Uterus (tissue), 4 donors: ENCODE data around the gene PTPN6. TPM values are rescaled to one million over a fixed set of nuclear protein-coding genes. Genes with fewer than 3 reads are reported as not detected.

Source experiments
- DNase-seq, 2 donors: peaks; one replicate each; pipeline ENCODE4 v3.0.0-alpha.2; 2019 to 2020
- H3K27ac ChIP-seq, 2 donors: fragments of 200-600 bp; sonication (generic); 1 replicate in 1 of 2; 2 replicates in 1 of 2; pipeline ENCODE4 v1.5.1; 2016 to 2018
- H3K27me3 ChIP-seq, 2 donors: fragments of 200-600 bp; sonication (generic); one replicate each; pipeline ENCODE4 v1.5.1; 2018 to 2019; ENCODE audit warnings: control low read depth in 1 of 2
- H3K36me3 ChIP-seq, 2 donors: fragments of 200-600 bp; sonication (generic); one replicate each; pipeline ENCODE4 v1.5.1; 2019; ENCODE audit warnings: control low read depth in 1 of 2
- H3K4me1 ChIP-seq, 2 donors: fragments of 200-600 bp; sonication (generic); one replicate each; pipeline ENCODE4 v1.5.1; 2018 to 2019; ENCODE audit warnings: control low read depth in 1 of 2
- H3K4me3 ChIP-seq, 2 donors: fragments of 200-600 bp; sonication (generic); 1 replicate in 1 of 2; 2 replicates in 1 of 2; pipeline ENCODE4 v1.5.1; 2018 to 2019; ENCODE audit warnings: mild to moderate bottlenecking in 1 of 2
- H3K9me3 ChIP-seq, 2 donors: fragments of 200-600 bp; sonication (generic); one replicate each; pipeline ENCODE4 v1.5.1; 2019; ENCODE audit warnings: control low read depth in 1 of 2
- POLR2A ChIP-seq, 2 donors: fragments of 450-650 bp; IDR thresholded peaks; one replicate each; pipeline ENCODE4 v1.6.1; 2016; ENCODE audit warnings: antibody characterized with exemption in 2 of 2, mild to moderate bottlenecking in 1 of 2, moderate library complexity in 1 of 2
- intact Hi-C: fragments of 100-400 bp; cut with DNase I; formaldehyde crosslinking; loops from one replicate; pipeline ENCODE4 v1.15.1; 2023; ENCODE audit warnings: low total_unique reads
- total RNA-seq, 4 donors: library from RNA; depleted of rRNA in 3 of 4; stranded (reverse); fragments of >200 nt in 3 of 4; gene quantifications; one replicate each; pipeline versions ENCODE4 v1.1.0 to v1.2.4, GENCODE V29; 2014 to 2023
- TF ChIP-seq, protein P1 (sequence below), 4 experiments: fragments of 200-600 bp in 2 of 4; fragments of 450-650 bp in 2 of 4; sonication (generic) in 2 of 4; IDR thresholded peaks; one replicate each; pipeline ENCODE4 v1.5.1; 2016 to 2019; ENCODE audit warnings: antibody characterized with exemption in 4 of 4, mild to moderate bottlenecking in 2 of 4, moderate library complexity in 1 of 4
- donor health status: DM: yes; HTN: yes; CAD: no.

PTPN6 gene
- total RNA-seq, 4 donors from 2014 or later, result 0.59 to 19.8 (median 5.9) TPM

DNA sequence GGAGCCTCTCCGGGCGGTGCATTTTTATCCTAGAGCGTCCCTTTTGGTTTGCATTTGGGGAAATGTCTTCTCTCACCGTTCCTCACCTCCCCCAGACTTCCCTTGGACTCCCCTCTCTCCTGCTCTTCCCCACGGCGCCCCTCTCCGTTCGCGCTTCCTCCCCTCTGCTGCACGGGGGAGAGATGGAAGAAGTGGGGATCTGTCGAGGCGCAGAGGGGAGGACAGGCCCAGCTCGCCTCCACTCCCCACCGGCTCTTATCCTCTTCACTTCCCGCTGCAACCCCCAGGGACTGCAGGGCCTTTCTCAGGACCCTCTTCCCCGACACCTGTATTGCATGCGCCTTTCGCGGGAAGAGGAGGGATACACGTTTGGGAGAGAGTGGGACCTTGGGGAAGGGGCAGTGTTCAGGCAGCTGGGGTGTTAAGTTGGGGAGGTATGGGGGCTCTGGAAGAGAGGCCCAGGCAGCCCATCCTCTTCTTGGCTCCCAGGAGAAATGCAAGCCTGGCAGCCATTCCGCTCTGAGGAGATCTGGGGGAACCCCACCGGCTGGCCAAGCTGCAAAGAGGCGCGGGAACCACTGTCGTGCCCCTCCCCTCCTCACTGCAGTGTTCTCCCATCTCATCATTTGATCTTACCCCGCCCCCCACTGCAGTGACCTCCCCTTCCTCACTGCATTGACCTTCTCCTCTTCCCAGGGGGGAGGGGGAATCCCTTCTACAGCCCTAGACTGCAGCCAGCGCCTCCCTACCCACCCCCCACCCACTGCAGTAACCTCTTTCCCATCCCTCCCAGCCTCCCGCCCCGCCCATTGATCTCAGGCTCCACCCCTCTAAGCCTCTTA lies 36.0 kb upstream of the PTPN6 start:
- DNase-seq, result peak in 1 of 2 donors; percentile 51
- Histone ChIP-seq H3K27ac (peak overlapping the region; percentile 88), H3K27me3 (no peaks in the 10 kb centered on the region), H3K9me3 (no peaks in the 10 kb centered on the region), H3K4me3 (peak overlapping the region; percentile 64 to 72), H3K4me1 (no peaks in the 10 kb centered on the region), H3K36me3 (no peaks in the 10 kb centered on the region)
- no peak for TF ChIP-seq POLR2A (IDR thresholded peaks at IDR 0.05)
- TF ChIP-seq, protein P1, sequence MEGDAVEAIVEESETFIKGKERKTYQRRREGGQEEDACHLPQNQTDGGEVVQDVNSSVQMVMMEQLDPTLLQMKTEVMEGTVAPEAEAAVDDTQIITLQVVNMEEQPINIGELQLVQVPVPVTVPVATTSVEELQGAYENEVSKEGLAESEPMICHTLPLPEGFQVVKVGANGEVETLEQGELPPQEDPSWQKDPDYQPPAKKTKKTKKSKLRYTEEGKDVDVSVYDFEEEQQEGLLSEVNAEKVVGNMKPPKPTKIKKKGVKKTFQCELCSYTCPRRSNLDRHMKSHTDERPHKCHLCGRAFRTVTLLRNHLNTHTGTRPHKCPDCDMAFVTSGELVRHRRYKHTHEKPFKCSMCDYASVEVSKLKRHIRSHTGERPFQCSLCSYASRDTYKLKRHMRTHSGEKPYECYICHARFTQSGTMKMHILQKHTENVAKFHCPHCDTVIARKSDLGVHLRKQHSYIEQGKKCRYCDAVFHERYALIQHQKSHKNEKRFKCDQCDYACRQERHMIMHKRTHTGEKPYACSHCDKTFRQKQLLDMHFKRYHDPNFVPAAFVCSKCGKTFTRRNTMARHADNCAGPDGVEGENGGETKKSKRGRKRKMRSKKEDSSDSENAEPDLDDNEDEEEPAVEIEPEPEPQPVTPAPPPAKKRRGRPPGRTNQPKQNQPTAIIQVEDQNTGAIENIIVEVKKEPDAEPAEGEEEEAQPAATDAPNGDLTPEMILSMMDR (IDR thresholded peaks at IDR 0.05), result no peak
- intact Hi-C loops, result no loop called here

DNA sequence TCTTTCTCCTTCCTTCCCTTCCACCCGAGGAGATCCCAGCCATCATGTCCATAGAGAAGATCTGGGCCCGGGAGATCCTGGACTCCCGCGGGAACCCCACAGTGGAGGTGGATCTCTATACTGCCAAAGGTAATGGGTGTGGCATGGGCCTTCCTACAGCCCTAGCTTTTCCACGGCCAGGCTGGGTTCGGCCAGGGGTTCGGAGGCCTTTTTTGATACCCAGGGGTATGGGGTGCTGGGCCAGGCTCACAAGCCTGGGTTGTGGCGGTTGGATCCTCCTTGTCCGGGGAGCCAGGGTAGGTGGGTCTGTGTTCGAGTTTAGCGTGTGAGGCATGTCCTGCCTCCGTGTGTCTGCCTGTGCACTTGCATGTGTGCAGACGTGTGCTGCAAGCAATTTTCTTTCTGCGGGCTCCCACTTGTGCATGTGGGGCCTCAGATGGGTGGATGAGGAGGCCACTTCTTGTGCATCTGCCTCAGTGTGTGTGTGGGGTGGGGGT lies 35.3 kb upstream of the PTPN6 start:
- H3K4me3 ChIP-seq, result peak overlapping the region in 1 of 2 donors; percentile 72
- intact Hi-C loops, result no loop called here

DNA sequence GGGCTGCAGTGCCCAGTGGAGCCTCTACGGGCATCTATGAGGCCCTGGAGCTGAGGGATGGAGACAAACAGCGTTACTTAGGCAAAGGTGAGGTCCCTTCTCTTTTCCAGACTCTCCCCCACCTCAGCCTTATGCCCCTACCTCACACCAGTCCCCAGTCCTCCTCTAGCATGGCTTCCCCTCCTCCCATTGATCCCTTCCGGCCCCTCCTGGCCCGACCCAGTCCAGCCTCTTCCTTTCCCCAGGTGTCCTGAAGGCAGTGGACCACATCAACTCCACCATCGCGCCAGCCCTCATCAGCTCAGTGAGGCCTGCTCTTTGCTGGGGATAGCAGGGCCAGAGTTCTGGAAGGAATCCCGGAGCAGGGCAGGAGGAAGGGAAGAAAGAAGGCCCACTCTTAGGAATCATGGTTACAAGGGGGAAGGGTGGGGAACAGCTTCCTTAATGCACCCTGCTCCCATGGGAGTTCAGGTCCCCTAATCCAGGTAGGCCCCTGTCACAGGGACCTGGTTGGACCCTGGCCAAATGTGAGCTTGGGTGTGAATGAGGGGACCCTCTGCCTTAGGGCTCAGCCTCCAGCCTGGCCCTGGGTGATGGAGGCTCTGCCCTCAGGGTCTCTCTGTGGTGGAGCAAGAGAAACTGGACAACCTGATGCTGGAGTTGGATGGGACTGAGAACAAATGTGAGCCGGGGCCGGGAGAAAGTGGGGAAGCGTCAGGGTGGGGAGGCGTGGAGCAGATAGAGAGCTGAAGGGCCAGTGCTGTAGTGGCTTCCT lies 34.5 kb upstream of the PTPN6 start:
- no peak overlapping the region for H3K4me3 ChIP-seq
- DNase-seq, result no peak
- no peaks in the 10 kb centered on the region for H3K4me1 ChIP-seq
- H3K9me3 ChIP-seq, result no peaks in the 10 kb centered on the region
- TF ChIP-seq, protein P1 (IDR thresholded peaks at IDR 0.05), result no peak
- no peak for TF ChIP-seq POLR2A (IDR thresholded peaks at IDR 0.05)
- H3K27me3 ChIP-seq, result no peaks in the 10 kb centered on the region
- peak overlapping the region in 1 of 2 donors; percentile 2 for H3K27ac ChIP-seq
- intact Hi-C loops, result no loop called here
- no peaks in the 10 kb centered on the region for H3K36me3 ChIP-seq

More for the DNA sequence above, 35.3 kb upstream of the PTPN6 start:
- no peak for TF ChIP-seq POLR2A (IDR thresholded peaks at IDR 0.05)
- TF ChIP-seq, protein P1 (IDR thresholded peaks at IDR 0.05), result no peak
- no peaks in the 10 kb centered on the region for H3K27me3 ChIP-seq
- no peaks in the 10 kb centered on the region for H3K36me3 ChIP-seq
- no peaks in the 10 kb centered on the region for H3K4me1 ChIP-seq
- peak overlapping the region; percentile 88 for H3K27ac ChIP-seq
- DNase-seq, result no peak
- no peaks in the 10 kb centered on the region for H3K9me3 ChIP-seq

DNA sequence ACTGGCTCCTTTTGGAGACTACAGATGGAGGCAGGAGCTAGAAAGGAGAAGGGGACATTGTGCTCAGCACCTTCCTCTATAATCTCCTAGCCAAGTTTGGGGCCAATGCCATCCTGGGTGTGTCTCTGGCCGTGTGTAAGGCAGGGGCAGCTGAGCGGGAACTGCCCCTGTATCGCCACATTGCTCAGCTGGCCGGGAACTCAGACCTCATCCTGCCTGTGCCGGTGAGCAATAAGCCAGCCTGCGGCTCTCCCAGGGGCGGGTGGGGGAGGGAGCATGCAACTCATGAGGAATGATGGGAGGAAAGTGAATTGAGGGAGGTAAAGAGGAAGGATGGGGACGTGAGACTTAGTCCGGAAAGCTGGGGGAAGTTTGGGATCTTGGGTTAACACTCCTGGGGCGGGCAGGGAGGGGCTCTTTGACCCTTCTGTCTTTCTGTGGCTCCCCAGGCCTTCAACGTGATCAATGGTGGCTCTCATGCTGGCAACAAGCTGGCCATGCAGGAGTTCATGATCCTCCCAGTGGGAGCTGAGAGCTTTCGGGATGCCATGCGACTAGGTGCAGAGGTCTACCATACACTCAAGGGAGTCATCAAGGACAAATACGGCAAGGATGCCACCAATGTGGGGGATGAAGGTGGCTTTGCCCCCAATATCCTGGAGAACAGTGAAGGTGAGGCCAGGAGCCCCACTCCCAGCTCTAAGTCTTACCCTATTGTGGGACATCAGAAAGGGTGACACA lies 33.5 kb upstream of the PTPN6 start:
- Histone ChIP-seq H3K36me3 (no peaks in the 10 kb centered on the region), H3K4me1 (no peaks in the 10 kb centered on the region), H3K9me3 (no peaks in the 10 kb centered on the region), H3K27me3 (no peaks in the 10 kb centered on the region), H3K27ac (no peak overlapping the region), H3K4me3 (no peak overlapping the region)
- DNase-seq, result no peak
- TF ChIP-seq POLR2A (IDR thresholded peaks at IDR 0.05), result no peak
- TF ChIP-seq, protein P1 (IDR thresholded peaks at IDR 0.05), result no peak
- intact Hi-C loops, result no loop called here
